Left lung (tissue), 10 donors: ENCODE data around the gene CCNL2. TPM values are rescaled to one million over a fixed set of nuclear protein-coding genes. Genes with fewer than 3 reads are reported as not detected.
"Not testable (repeated sequence)": the region's sequence is repeated elsewhere in the genome, so short reads cannot be mapped to it uniquely, and the experiment has no call there.

Experiments
- ATAC-seq: fragments of 200-7000 bp; cut with Tn5 transposase; one replicate; pipeline ENCODE4 v1.9.1; 2020; ENCODE audit warnings: moderate library complexity
- DNase-seq, 4 donors: peaks; one replicate each; pipeline ENCODE4 v3.0.0-alpha.2; 2013 to 2020
- H3K27ac ChIP-seq, 2 donors: fragments of 200-600 bp; sonication (generic) in 1 of 2; one replicate each; pipeline versions ENCODE4 v1.5.0 to v1.8.0; 2020 to 2021
- H3K27me3 ChIP-seq, 2 donors: fragments of 200-600 bp; sonication (generic) in 1 of 2; one replicate each; pipeline versions ENCODE4 v1.5.0 to v1.8.0; 2020 to 2021
- H3K36me3 ChIP-seq, 2 donors: fragments of 200-600 bp; sonication (generic) in 1 of 2; one replicate each; pipeline versions ENCODE4 v1.5.0 to v1.8.0; 2020 to 2021
- H3K4me1 ChIP-seq, 2 donors: fragments of 200-600 bp; one replicate each; pipeline ENCODE4 v1.8.0; 2021
- H3K4me3 ChIP-seq, 2 donors: fragments of 200-600 bp; sonication (generic) in 1 of 2; one replicate each; pipeline versions ENCODE4 v1.5.0 to v1.8.0; 2020 to 2021; ENCODE audit warnings: mild to moderate bottlenecking in 1 of 2
- H3K9me3 ChIP-seq, 2 donors: fragments of 200-600 bp; sonication (generic) in 1 of 2; one replicate each; pipeline versions ENCODE4 v1.5.0 to v1.8.0; 2020 to 2021
- intact Hi-C, 2 donors: fragments of 100-400 bp; cut with DNase I; formaldehyde crosslinking; loops; one replicate each; pipeline versions ENCODE4 v1.11.2 to v1.14.2; 2022
- polyA plus RNA-seq, 6 donors: library from polyadenylated mRNA; unstranded; fragments of 120-200 nt; gene quantifications; one replicate each; pipeline ENCODE4 v1.2.1, GENCODE V29; 2013; ENCODE audit not compliant: insufficient read length in 6 of 6
- total RNA-seq, 2 donors: library from RNA; stranded (reverse); fragmentation: NEBNext Ultra II Directional; extraction: Animal tissue kit (Norgen Biotek cat#: 25700); gene quantifications; one replicate each; pipeline ENCODE4 v1.2.1, GENCODE V29; 2021
- TF ChIP-seq, protein P1 (sequence below), 2 donors: fragments of 200-600 bp; sonication (generic) in 1 of 2; IDR thresholded peaks; one replicate each; pipeline versions ENCODE4 v1.5.0 to v1.8.0; 2021; ENCODE audit warnings: antibody characterized with exemption in 2 of 2
- donor health status: DM: no; HTN: yes; CAD: no.
- donor health status: DM: no; HTN: no; CAD: no.

Gene CCNL2
- total and polyA plus RNA-seq, 8 donors, result 142 to 405 (median 310) TPM

DNA sequence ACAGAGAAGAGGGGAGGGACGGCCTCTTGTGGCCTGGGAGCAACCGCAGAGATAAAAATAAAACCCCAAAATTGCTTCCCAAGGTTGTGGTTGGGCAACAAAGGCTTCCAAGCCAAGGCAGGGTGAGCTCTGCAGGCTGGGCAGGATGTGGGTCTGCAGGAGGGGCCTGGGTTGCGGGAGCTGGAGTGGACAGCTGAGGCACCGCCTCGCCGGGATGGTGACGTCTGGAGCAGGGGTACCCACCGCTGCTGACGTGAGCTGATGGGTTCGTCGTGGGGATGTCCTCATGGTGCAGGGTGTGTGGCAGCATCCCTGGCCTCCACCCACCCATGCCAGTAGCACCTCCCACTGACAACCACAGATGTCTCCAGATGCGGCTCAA, 27.8 kb downstream of the CCNL2 start:
- Histone ChIP-seq H3K9me3 (peaks cover 0 to 3% of the 10 kb centered on the region in 2 donors), H3K4me1 (peaks cover 18 to 46% of the 10 kb centered on the region in 2 donors), H3K4me3 (no peak overlapping the region), H3K36me3 (peaks cover 0 to 14% of the 10 kb centered on the region in 2 donors), H3K27ac (no peak overlapping the region), H3K27me3 (no peaks in the 10 kb centered on the region)
- TF ChIP-seq, protein P1, sequence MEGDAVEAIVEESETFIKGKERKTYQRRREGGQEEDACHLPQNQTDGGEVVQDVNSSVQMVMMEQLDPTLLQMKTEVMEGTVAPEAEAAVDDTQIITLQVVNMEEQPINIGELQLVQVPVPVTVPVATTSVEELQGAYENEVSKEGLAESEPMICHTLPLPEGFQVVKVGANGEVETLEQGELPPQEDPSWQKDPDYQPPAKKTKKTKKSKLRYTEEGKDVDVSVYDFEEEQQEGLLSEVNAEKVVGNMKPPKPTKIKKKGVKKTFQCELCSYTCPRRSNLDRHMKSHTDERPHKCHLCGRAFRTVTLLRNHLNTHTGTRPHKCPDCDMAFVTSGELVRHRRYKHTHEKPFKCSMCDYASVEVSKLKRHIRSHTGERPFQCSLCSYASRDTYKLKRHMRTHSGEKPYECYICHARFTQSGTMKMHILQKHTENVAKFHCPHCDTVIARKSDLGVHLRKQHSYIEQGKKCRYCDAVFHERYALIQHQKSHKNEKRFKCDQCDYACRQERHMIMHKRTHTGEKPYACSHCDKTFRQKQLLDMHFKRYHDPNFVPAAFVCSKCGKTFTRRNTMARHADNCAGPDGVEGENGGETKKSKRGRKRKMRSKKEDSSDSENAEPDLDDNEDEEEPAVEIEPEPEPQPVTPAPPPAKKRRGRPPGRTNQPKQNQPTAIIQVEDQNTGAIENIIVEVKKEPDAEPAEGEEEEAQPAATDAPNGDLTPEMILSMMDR (IDR thresholded peaks at IDR 0.05), result no peak
- intact Hi-C loops, result no loop called here
- DNase-seq, result peak in 1 of 4 donors; percentile 70
- ATAC-seq, result no peak

- Histone ChIP-seq H3K4me3 (no peak overlapping the region), H3K27me3 (no peaks in the 10 kb centered on the region), H3K9me3 (peaks cover 0 to 3% of the 10 kb centered on the region in 2 donors), H3K4me1 (peaks cover 18 to 40% of the 10 kb centered on the region in 2 donors), H3K27ac (no peak overlapping the region), H3K36me3 (peaks cover 0 to 14% of the 10 kb centered on the region in 2 donors)
- DNase-seq (peak in 1 of 4 donors; percentile 61), ATAC-seq (no peak)
- TF ChIP-seq, protein P1 (IDR thresholded peaks at IDR 0.05), result no peak
- intact Hi-C loops, result no loop called here
These were observed 28.3 kb downstream of the CCNL2 start for GRCh38 chr1:1370771-1371300.

DNA sequence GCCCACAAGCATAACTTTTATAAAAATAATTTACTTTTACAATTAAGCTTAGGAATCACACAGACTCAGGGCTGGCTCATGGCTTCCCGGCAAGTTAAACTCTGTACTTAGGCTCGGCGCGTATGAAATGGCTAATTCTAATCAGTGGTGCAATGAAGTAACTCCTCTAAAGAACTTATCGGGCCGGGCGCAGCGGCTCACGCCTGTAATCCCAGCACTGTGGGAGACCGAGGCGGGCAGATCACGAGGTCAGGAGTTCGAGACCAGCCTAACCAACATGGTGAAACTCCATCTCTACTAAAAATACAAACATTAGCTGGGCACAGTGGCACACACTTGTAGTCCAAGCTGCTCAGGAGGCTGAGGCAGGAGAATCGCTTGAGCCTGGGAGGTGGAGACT, 29.0 kb downstream of the CCNL2 start:
- H3K9me3 ChIP-seq, H3K27me3 ChIP-seq, H3K4me3 ChIP-seq, intact Hi-C loops, H3K27ac ChIP-seq, ATAC-seq: not testable (repeated sequence)
- Histone ChIP-seq H3K4me1 (peaks cover 18 to 38% of the 10 kb centered on the region in 2 donors), H3K36me3 (peaks cover 0 to 14% of the 10 kb centered on the region in 2 donors)
- DNase-seq, result peak in 1 of 4 donors; percentile 38

GRCh38 chr1:1367315-1367714, 31.8 kb downstream of the CCNL2 start:
- intact Hi-C loops, result no loop called here
- ATAC-seq (no peak), DNase-seq (no peak)
- H3K4me3 ChIP-seq, result no peak overlapping the region
- H3K36me3 ChIP-seq, result no peaks in the 10 kb centered on the region
- TF ChIP-seq, protein P1 (IDR thresholded peaks at IDR 0.05), result no peak
- H3K9me3 ChIP-seq, result peaks cover 0 to 3% of the 10 kb centered on the region in 2 donors
- H3K27ac ChIP-seq, result no peak overlapping the region
- peaks cover 7 to 16% of the 10 kb centered on the region in 2 donors for H3K4me1 ChIP-seq
- peaks cover 0 to 9% of the 10 kb centered on the region in 2 donors for H3K27me3 ChIP-seq

DNA sequence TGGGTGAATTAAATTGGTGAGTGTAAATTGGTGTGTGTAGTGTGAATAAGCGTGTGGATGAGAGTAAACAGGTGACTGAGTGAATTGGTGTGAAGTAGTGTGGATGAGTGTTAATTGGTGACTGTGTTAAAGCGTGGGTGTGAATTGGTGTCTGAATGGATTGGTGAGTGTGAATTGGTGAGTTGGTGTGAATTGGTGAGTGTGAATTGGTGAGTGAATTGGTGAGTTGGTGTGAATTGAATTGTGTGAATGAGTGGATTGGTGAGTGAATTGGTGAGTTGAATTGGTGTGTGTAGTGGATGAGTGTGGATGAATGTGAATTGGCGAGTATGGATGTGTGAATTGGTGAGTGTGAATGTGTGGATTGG, 32.5 kb downstream of the CCNL2 start:
- intact Hi-C loops, result no loop called here
- DNase-seq, result no peak
- ATAC-seq, result no peak

More for the DNA sequence above, 32.5 kb downstream of the CCNL2 start:
- Histone ChIP-seq H3K27me3 (peaks cover 0 to 15% of the 10 kb centered on the region in 2 donors), H3K36me3 (no peaks in the 10 kb centered on the region), H3K27ac (no peak overlapping the region), H3K4me3 (no peak overlapping the region), H3K4me1 (peaks cover 1 to 9% of the 10 kb centered on the region in 2 donors), H3K9me3 (peaks cover 0 to 3% of the 10 kb centered on the region in 2 donors)
- TF ChIP-seq, protein P1 (IDR thresholded peaks at IDR 0.05), result no peak
